Measurements from ENCODE around the gene SLC9A9.

GRCh38 chr3:143244516-143245063, 603.7 kb downstream of the SLC9A9 start:
- TF ChIP-seq CTCF (IDR thresholded peaks at IDR 0.05; ENCODE audit: low read depth, low read length) (no peak), EZH2phosphoT487 (IDR thresholded peaks at IDR 0.05; ENCODE audit: low read depth) (no peak)
